Muscle layer of colon (tissue), 2 donors: ENCODE measurements around the gene CLASP2.
"Not testable (repeated sequence)": the region's sequence is repeated elsewhere in the genome, so short reads cannot be mapped to it uniquely, and the experiment has no call there.

Source experiments
- H3K27ac ChIP-seq: one replicate; pipeline ENCODE4 v1.7.0; 2013; ENCODE audit warnings: low read depth, mild to moderate bottlenecking, low read length, moderate library complexity
- H3K27me3 ChIP-seq, 2 donors: one replicate each; pipeline ENCODE4 v1.7.0; 2013; ENCODE audit warnings: low read length in 2 of 2, mild to moderate bottlenecking in 2 of 2; ENCODE audit not compliant: insufficient read depth in 2 of 2, control insufficient read depth in 1 of 2
- H3K36me3 ChIP-seq: one replicate; pipeline ENCODE4 v1.7.0; 2013; ENCODE audit warnings: mild to moderate bottlenecking, low read length; ENCODE audit not compliant: insufficient read depth
- H3K4me1 ChIP-seq: one replicate; pipeline ENCODE4 v1.7.0; 2013; ENCODE audit warnings: mild to moderate bottlenecking, low read length; ENCODE audit not compliant: insufficient read depth
- H3K4me3 ChIP-seq, 2 donors: one replicate each; pipeline ENCODE4 v1.7.0; 2013; ENCODE audit warnings: low read length in 2 of 2, low read depth in 1 of 2, mild to moderate bottlenecking in 1 of 2, moderate library complexity in 1 of 2
- H3K9ac ChIP-seq: one replicate; pipeline ENCODE4 v1.7.0; 2013; ENCODE audit warnings: low read length
- H3K9me3 ChIP-seq: one replicate; pipeline ENCODE4 v1.7.0; 2013; ENCODE audit warnings: mild to moderate bottlenecking, low read length
- donor health status: abdominal sarcoma.
- donor health status: Adenocarcinoma of cecum.

Gene CLASP2

GRCh38 chr3:33658621-33658990 is 59.4 kb downstream of the CLASP2 start:
- Histone ChIP-seq H3K36me3 (no peaks in the 10 kb centered on the region), H3K9me3 (no peaks in the 10 kb centered on the region), H3K27me3 (no peaks in the 10 kb centered on the region), H3K4me1 (peaks cover 36% of the 10 kb centered on the region), H3K9ac (peak overlapping the region; percentile 57), H3K4me3 (peak overlapping the region; percentile 53 to 84), H3K27ac (peak overlapping the region; percentile 85)

GRCh38 chr3:33658039-33658438 is 60.0 kb downstream of the CLASP2 start:
- Histone ChIP-seq H3K27me3 (no peaks in the 10 kb centered on the region), H3K27ac (peak overlapping the region; percentile 85), H3K4me3 (peak overlapping the region; percentile 53 to 84), H3K36me3 (no peaks in the 10 kb centered on the region), H3K9me3 (no peaks in the 10 kb centered on the region), H3K9ac (peak overlapping the region; percentile 57), H3K4me1 (peaks cover 38% of the 10 kb centered on the region)

DNA sequence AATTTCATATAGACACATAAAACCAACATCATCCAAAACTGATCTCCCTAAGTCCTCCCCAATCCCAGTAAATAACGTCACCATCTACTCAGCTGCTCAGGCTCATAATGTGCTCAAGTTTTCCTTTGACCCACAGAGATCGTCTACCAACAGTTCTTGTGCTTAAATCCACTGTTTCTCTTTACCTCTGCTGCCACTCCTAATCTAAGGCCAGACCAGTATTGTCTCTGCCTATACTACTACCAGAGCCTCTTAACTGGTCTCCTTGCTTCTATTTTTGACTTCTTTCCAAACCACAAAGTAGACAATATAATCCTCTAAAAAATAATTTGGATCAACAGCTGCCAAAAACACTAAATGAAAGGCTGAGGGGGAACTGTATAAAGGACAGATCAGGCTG is 65.3 kb downstream of the CLASP2 start:
- no peak overlapping the region for H3K9ac ChIP-seq
- H3K27me3 ChIP-seq = no peaks in the 10 kb centered on the region
- H3K4me3 ChIP-seq = no peak overlapping the region
- H3K36me3 ChIP-seq = no peaks in the 10 kb centered on the region
- peaks cover 30% of the 10 kb centered on the region for H3K4me1 ChIP-seq
- no peak overlapping the region for H3K27ac ChIP-seq
- H3K9me3 ChIP-seq = no peaks in the 10 kb centered on the region

- not testable (repeated sequence) for H3K9ac ChIP-seq, H3K27me3 ChIP-seq, H3K27ac ChIP-seq, H3K9me3 ChIP-seq, H3K36me3 ChIP-seq, H3K4me3 ChIP-seq
- H3K4me1 ChIP-seq = peaks cover 35% of the 10 kb centered on the region
These were observed 67.0 kb downstream of the CLASP2 start for GRCh38 chr3:33651101-33651500.

DNA sequence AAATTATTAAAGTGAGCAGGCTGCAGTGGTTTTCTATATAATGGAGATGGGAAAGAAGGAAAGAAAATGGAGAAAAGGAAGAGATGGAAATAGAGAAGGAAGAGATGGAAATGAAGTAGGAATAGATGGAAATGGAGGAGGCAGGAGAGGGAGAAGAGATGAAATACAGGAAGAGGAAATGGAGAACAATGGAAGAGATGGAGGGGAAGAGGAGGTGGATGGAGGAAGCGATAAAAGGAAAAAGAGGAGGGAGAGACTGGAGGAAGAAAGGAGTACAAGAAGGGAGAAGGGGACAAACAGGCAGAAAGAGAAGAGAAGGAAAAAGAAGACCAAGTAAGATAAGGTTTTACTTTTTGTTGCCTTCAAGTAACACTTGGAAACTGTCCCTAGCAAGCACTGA is 67.6 kb downstream of the CLASP2 start:
- no peak overlapping the region for H3K27ac ChIP-seq
- H3K4me3 ChIP-seq = no peak overlapping the region
- no peaks in the 10 kb centered on the region for H3K36me3 ChIP-seq
- peaks cover 29% of the 10 kb centered on the region for H3K4me1 ChIP-seq
- no peak overlapping the region for H3K9ac ChIP-seq
- no peaks in the 10 kb centered on the region for H3K9me3 ChIP-seq
- H3K27me3 ChIP-seq = no peaks in the 10 kb centered on the region

- no peak overlapping the region for H3K27ac ChIP-seq
- H3K36me3 ChIP-seq = no peaks in the 10 kb centered on the region
- H3K9ac ChIP-seq = no peak overlapping the region
- H3K4me3 ChIP-seq = no peak overlapping the region
- H3K9me3 ChIP-seq = no peaks in the 10 kb centered on the region
- H3K4me1 ChIP-seq = peaks cover 20% of the 10 kb centered on the region
- no peaks in the 10 kb centered on the region for H3K27me3 ChIP-seq
These were observed 69.3 kb downstream of the CLASP2 start for GRCh38 chr3:33648793-33649192.

GRCh38 chr3:33646406-33646805 is 71.6 kb downstream of the CLASP2 start:
- Histone ChIP-seq H3K27ac (no peak overlapping the region), H3K36me3 (no peaks in the 10 kb centered on the region), H3K4me3 (no peak overlapping the region), H3K9ac (no peak overlapping the region), H3K27me3 (no peaks in the 10 kb centered on the region), H3K9me3 (no peaks in the 10 kb centered on the region), H3K4me1 (peaks cover 8% of the 10 kb centered on the region)

DNA sequence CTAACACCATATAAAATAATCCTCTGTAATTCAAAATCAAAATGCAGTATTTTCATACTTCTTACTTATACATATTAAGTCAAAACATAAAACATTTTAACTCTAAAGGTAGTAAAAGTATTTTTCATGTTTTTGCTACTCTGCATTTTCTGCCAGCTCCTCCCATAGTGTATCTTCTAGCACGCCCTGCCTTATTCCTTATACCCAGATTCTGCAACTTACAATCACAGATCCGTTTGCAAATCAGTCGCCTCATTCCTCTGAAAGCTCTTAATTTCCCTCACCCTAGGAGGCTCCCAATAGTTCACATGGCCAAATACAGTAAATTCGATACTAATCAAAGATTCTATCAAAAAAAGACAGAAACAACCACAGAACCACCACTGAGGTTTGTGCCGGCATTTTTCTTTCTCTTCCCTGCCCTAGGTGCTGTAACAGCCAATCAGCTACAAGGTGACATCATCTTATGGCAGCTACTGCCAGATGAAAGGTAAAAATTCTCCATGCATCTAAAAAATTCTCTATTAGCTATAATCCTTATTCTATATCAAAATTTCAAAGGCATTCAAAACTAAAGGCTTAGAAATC is 72.9 kb downstream of the CLASP2 start:
- H3K4me3 ChIP-seq = peak overlapping the region; percentile 38 to 57
- peak overlapping the region; percentile 25 for H3K9ac ChIP-seq
- no peaks in the 10 kb centered on the region for H3K9me3 ChIP-seq
- H3K36me3 ChIP-seq = no peaks in the 10 kb centered on the region
- H3K27ac ChIP-seq = no peak overlapping the region
- no peaks in the 10 kb centered on the region for H3K27me3 ChIP-seq
- peaks cover 8% of the 10 kb centered on the region for H3K4me1 ChIP-seq

DNA sequence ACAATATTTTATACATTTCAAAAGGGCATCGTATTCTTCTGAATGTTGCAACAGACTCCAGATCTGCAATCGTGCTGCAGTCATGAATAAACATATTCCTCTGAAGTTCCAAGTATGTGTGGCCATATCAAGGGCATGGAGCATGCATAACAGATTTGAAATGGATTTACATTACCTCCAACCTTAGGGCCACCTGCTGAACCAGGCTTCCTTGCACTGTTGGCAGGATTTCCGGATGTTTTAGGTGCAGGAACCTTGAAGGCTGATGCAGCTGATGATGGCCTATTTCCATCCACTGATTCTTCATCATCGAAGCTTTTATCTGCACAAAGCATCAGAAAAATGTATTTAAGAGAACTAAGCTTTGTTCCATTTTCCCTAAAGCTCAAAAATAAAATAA is 73.5 kb downstream of the CLASP2 start:
- Histone ChIP-seq H3K4me3 (no peak overlapping the region), H3K27ac (no peak overlapping the region), H3K9me3 (no peaks in the 10 kb centered on the region)

DNA sequence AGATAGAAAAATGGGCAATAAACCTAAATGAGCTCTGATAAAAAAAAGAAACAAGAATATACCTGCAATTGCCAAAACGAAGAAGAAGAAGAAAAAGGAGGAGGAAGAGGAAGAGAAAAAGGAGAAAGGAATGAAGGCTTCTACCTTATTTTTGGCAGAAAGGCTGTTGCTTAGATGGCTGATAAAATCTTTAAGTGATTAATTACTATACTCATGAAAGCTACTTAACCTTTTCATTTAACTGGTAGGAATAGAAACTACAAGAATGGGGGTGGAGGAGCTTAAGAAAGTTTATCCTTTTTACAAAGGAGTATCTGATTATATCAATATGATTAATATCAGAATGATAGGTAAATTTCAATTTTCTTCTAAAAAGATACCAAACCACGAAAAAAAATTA is 75.2 kb downstream of the CLASP2 start:
- Histone ChIP-seq H3K27me3 (no peaks in the 10 kb centered on the region), H3K27ac (no peak overlapping the region), H3K4me1 (peaks cover 8% of the 10 kb centered on the region), H3K36me3 (no peaks in the 10 kb centered on the region), H3K9ac (no peak overlapping the region), H3K4me3 (no peak overlapping the region), H3K9me3 (no peaks in the 10 kb centered on the region)

More for the DNA sequence above, 73.5 kb downstream of the CLASP2 start:
- no peaks in the 10 kb centered on the region for H3K36me3 ChIP-seq
- H3K4me1 ChIP-seq = peaks cover 8% of the 10 kb centered on the region
- H3K27me3 ChIP-seq = no peaks in the 10 kb centered on the region
- no peak overlapping the region for H3K9ac ChIP-seq

- no peaks in the 10 kb centered on the region for H3K27me3 ChIP-seq
- no peak overlapping the region for H3K4me3 ChIP-seq
- H3K9me3 ChIP-seq = no peaks in the 10 kb centered on the region
- no peak overlapping the region for H3K9ac ChIP-seq
- no peak overlapping the region for H3K27ac ChIP-seq
- H3K4me1 ChIP-seq = peaks cover 6% of the 10 kb centered on the region
- H3K36me3 ChIP-seq = no peaks in the 10 kb centered on the region
These were observed 78.2 kb downstream of the CLASP2 start for GRCh38 chr3:33639889-33640288.

- Histone ChIP-seq H3K9ac (no peak overlapping the region), H3K36me3 (no peaks in the 10 kb centered on the region), H3K9me3 (no peaks in the 10 kb centered on the region), H3K4me3 (no peak overlapping the region), H3K27ac (no peak overlapping the region), H3K27me3 (no peaks in the 10 kb centered on the region), H3K4me1 (peaks cover 6% of the 10 kb centered on the region)
These were observed 80.6 kb downstream of the CLASP2 start for GRCh38 chr3:33637482-33637881.
